ENCODE results near the gene SHC3.

DNA sequence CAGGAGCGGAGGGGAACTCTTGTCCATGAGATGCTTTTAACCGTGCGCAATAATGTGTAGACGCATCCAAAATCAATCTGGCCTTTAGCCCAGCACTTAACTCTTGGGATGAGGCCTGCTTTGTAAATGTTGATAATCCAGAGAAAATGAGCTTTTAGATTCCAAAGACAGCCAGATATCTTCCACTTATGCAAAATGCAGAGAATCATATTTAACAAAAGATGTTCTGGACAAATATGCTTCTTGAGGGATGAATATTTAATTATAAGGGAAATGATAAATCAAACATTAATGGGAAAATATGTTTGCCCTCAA, 181.7 kb downstream of the SHC3 start:
- TF ChIP-seq, protein P1, sequence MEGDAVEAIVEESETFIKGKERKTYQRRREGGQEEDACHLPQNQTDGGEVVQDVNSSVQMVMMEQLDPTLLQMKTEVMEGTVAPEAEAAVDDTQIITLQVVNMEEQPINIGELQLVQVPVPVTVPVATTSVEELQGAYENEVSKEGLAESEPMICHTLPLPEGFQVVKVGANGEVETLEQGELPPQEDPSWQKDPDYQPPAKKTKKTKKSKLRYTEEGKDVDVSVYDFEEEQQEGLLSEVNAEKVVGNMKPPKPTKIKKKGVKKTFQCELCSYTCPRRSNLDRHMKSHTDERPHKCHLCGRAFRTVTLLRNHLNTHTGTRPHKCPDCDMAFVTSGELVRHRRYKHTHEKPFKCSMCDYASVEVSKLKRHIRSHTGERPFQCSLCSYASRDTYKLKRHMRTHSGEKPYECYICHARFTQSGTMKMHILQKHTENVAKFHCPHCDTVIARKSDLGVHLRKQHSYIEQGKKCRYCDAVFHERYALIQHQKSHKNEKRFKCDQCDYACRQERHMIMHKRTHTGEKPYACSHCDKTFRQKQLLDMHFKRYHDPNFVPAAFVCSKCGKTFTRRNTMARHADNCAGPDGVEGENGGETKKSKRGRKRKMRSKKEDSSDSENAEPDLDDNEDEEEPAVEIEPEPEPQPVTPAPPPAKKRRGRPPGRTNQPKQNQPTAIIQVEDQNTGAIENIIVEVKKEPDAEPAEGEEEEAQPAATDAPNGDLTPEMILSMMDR (IDR thresholded peaks at IDR 0.05) = no peak
- TF ChIP-seq POLR2A (IDR thresholded peaks at IDR 0.05) = no peak

Measured in gastroesophageal sphincter (tissue), 3 donors.